Panc1 (cell line): Measurements from ENCODE around the gene UBR3. TPM values are rescaled to one million over a fixed set of nuclear protein-coding genes. Genes with fewer than 3 reads are reported as not detected.

Experiments
- ATAC-seq: fragments of 200-7000 bp; cut with Tn5 transposase; 2 replicates; pipeline ENCODE4 v1.9.1; 2020; ENCODE audit warnings: mild to moderate bottlenecking, moderate library complexity
- BruUV-seq: library from RNA; stranded (reverse); fragments of 400-500 nt; replicated peaks from 2 replicates; lab custom pipeline; 2021; lab: Mats Ljungman, UMichigan
- CTCF ChIA-PET: fragments of 300-600 bp; sonication (Branson Sonifier 250); formaldehyde crosslinking; loops from one replicate; lab custom pipeline; 2022; ENCODE audit warnings: antibody characterized with exemption; lab: Charles Lee
- POLR2A ChIA-PET: fragments of 300-600 bp; sonication (Branson Sonifier 250); formaldehyde crosslinking; loops from one replicate; lab custom pipeline; 2022; ENCODE audit warnings: antibody characterized with exemption; lab: Charles Lee
- DNase-seq: peaks from one replicate; pipeline ENCODE4 v3.0.0-alpha.2; 2010; ENCODE audit warnings: low read depth, low spot score
- H3K27ac ChIP-seq: 2 replicates; pipeline ENCODE4 v1.5.1; 2011; ENCODE audit warnings: mild to moderate bottlenecking, low read length, inconsistent platforms
- H3K27me3 ChIP-seq: fragments of 200-500 bp; sonication (Bioruptor generic); 2 replicates; pipeline ENCODE4 v1.6.0; 2014; ENCODE audit warnings: low read length, inconsistent platforms; ENCODE audit not compliant: control insufficient read depth, insufficient read depth
- H3K36me3 ChIP-seq: fragments of 200-500 bp; sonication (Bioruptor generic); 2 replicates; pipeline ENCODE4 v1.5.1; 2014; ENCODE audit warnings: inconsistent platforms, mild to moderate bottlenecking, low read length, moderate library complexity; ENCODE audit not compliant: control insufficient read depth, insufficient read depth
- H3K4me1 ChIP-seq: 2 replicates; pipeline ENCODE4 v1.5.1; 2011; ENCODE audit warnings: inconsistent platforms, mild to moderate bottlenecking, low read length, moderate library complexity; ENCODE audit not compliant: control insufficient read depth, insufficient read depth
- H3K4me3 ChIP-seq, 2 experiments: 2 replicates each; pipeline ENCODE4 v1.5.1; 2011 to 2012; ENCODE audit warnings: low read depth in 2 of 2, low read length in 2 of 2, mild to moderate bottlenecking in 2 of 2, inconsistent platforms in 1 of 2, moderate library complexity in 1 of 2
- H3K9me3 ChIP-seq: fragments of 200-500 bp; sonication (Bioruptor generic); 2 replicates; pipeline ENCODE4 v1.5.1; 2014; ENCODE audit warnings: low read depth, mild to moderate bottlenecking, inconsistent platforms, low read length, moderate library complexity; ENCODE audit not compliant: control insufficient read depth, insufficient read depth
- POLR2AphosphoS5 ChIP-seq: IDR thresholded peaks from 2 replicates; pipeline ENCODE4 v1.6.1; 2012; ENCODE audit warnings: mild to moderate bottlenecking, low read depth, low read length, moderate library complexity
- REST ChIP-seq, 2 experiments: IDR thresholded peaks; 2 replicates each; pipeline ENCODE4 v1.6.1; 2011 to 2012; ENCODE audit warnings: low read depth in 2 of 2, control low read depth in 1 of 2, low read length in 1 of 2, mild to moderate bottlenecking in 1 of 2, moderate library complexity in 1 of 2; ENCODE audit not compliant: insufficient read depth in 1 of 2
- SIN3A ChIP-seq: IDR thresholded peaks from 2 replicates; pipeline ENCODE4 v1.6.1; 2012; ENCODE audit warnings: low read depth, mild to moderate bottlenecking, low read length, moderate library complexity, borderline replicate concordance; ENCODE audit not compliant: insufficient read depth
- TCF7L2 ChIP-seq: IDR thresholded peaks from 2 replicates; pipeline ENCODE4 v1.6.1; 2011; ENCODE audit warnings: mild to moderate bottlenecking, low read depth, low read length, inconsistent platforms
- in situ Hi-C: cut with HindIII; loops from 2 replicates; pipeline ENCODE4 v1.10.0; 2016; ENCODE audit warnings: low sequenced_read_pairs, low pct_unique_long_range_greater_than_20kb
- intact Hi-C: fragments of 100-400 bp; cut with micrococcal nuclease; formaldehyde crosslinking; loops from one replicate; pipeline ENCODE4 v1.10.0; 2022; ENCODE audit not compliant: unreplicated experiment
- total RNA-seq: library from RNA; stranded (reverse); gene quantifications from one replicate; pipeline ENCODE4 v1.2.1, GENCODE V29; 2021; ENCODE audit not compliant: unreplicated experiment
- TF ChIP-seq, protein P1 (sequence below): fragments of 450-650 bp; IDR thresholded peaks from 2 replicates; pipeline ENCODE4 v1.5.1; 2017; ENCODE audit warnings: mild to moderate bottlenecking

UBR3 gene
- total RNA-seq, 1 experiment from 2014 or later = 27.9 TPM

DNA sequence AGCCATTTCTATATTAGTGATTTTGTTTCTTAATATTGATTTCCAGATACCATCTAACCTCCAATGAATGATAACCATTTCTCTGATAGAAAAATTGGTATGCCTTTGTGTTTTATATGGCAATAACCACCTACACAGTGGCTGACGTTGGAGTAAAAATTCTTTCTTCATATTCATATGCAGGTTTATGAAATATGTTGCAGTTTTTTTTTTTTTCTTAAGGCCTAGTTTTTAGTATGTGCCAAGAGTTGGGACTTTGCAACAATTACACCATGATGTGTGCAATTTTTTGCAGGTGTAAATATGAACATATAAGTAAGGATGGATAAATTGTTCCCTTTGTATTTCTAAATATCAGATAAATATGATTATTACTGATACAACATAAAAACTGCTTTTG lies 187.5 kb downstream of the UBR3 start:
- POLR2A ChIA-PET = no interaction called here
- no peak for TF ChIP-seq REST (IDR thresholded peaks at IDR 0.05; ENCODE audit: insufficient read depth in 1 of 2, low read depth in 2 of 2, low read length in 1 of 2)
- TF ChIP-seq SIN3A = no peak
- TF ChIP-seq, protein P1, sequence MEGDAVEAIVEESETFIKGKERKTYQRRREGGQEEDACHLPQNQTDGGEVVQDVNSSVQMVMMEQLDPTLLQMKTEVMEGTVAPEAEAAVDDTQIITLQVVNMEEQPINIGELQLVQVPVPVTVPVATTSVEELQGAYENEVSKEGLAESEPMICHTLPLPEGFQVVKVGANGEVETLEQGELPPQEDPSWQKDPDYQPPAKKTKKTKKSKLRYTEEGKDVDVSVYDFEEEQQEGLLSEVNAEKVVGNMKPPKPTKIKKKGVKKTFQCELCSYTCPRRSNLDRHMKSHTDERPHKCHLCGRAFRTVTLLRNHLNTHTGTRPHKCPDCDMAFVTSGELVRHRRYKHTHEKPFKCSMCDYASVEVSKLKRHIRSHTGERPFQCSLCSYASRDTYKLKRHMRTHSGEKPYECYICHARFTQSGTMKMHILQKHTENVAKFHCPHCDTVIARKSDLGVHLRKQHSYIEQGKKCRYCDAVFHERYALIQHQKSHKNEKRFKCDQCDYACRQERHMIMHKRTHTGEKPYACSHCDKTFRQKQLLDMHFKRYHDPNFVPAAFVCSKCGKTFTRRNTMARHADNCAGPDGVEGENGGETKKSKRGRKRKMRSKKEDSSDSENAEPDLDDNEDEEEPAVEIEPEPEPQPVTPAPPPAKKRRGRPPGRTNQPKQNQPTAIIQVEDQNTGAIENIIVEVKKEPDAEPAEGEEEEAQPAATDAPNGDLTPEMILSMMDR = no peak
- no peak for TF ChIP-seq TCF7L2
- TF ChIP-seq POLR2AphosphoS5 = no peak
- intact Hi-C loops (no loop called here), in situ Hi-C loops (no loop called here)
- H3K36me3 ChIP-seq = no peaks in the 10 kb centered on the region; the same call in 1 of the 2 replicates
- no peaks in the 10 kb centered on the region for H3K9me3 ChIP-seq
- DNase-seq (no peak), ATAC-seq (no peak)
- H3K4me1 ChIP-seq = 0 out of 2 replicates have a peak, but pooled peaks cover 2% of the 10 kb centered on the region
- CTCF ChIA-PET = no interaction called here
- BruUV-seq = no TSS peak
- no peaks in the 10 kb centered on the region for H3K27me3 ChIP-seq
- H3K4me3 ChIP-seq = no peak overlapping the region
- no peak overlapping the region for H3K27ac ChIP-seq

DNA sequence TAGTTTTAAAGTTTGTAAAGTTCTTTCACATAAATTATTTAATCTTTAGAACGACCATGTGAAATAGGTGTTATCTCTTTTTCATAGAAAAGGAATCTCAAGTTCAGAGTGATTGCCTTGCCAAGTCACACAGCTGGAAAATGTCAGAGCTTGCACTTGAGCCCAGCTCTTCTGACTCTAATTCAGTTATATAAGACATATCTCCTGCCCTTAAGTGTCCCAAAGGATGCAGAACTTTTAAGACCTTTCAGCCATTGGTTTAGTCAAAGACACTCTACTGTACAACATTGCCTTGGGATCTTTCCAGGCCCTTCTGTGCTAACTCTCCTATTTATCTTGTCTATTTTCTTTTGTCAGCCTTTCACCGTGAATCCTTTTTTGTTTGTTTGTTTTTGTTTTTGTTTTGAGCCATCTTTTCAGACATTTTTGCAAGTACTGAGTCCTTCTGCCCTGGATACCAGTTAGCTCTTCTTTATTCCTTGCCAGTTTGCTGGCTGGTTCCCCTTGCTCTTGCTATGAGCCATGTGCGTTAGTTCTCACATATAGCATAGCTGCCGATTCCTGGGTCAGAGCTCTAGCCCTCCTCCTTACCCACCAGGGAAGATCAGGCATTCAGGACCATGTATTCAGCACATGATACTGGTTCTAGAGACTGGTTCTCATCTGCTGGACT lies 190.7 kb downstream of the UBR3 start:
- Histone ChIP-seq H3K27ac (no peak overlapping the region), H3K4me3 (no peak overlapping the region), H3K4me1 (0 out of 2 replicates have a peak, but pooled peaks cover 2% of the 10 kb centered on the region), H3K27me3 (no peaks in the 10 kb centered on the region), H3K36me3 (no peaks in the 10 kb centered on the region; the same call in 1 of the 2 replicates), H3K9me3 (no peaks in the 10 kb centered on the region)
- DNase-seq = no peak
- POLR2A ChIA-PET = no interaction called here
- TF ChIP-seq REST (IDR thresholded peaks at IDR 0.05; ENCODE audit: insufficient read depth in 1 of 2, low read depth in 2 of 2, low read length in 1 of 2) (no peak), POLR2AphosphoS5 (no peak)
- TF ChIP-seq, protein P1 = no peak
- in situ Hi-C loops = no loop called here
- CTCF ChIA-PET = no interaction called here
- no peak for ATAC-seq
- intact Hi-C loops = no loop called here
- BruUV-seq = no TSS peak
